Measurements from ENCODE around the gene CTDSP1.

CTDSP1 gene

GRCh38 chr2:218444692-218445357 lies 45.2 kb downstream of the CTDSP1 start:
- no peaks in the 10 kb centered on the region for H3K9me2 ChIP-seq (replicated peaks; ENCODE audit: insufficient read depth, low read length)

GRCh38 chr2:218445602-218446001 lies 45.9 kb downstream of the CTDSP1 start:
- H3K4me1 ChIP-seq (ENCODE audit: low read length), result no peaks in the 10 kb centered on the region
- no peaks in the 10 kb centered on the region for H3F3A ChIP-seq (ENCODE audit: insufficient read depth, low read length)
- no peaks in the 10 kb centered on the region for H4K20me1 ChIP-seq (ENCODE audit: insufficient read depth, low read length)
- DNase-seq, result no peak
- H3K36me3 ChIP-seq (replicated peaks; ENCODE audit: insufficient read depth, low read length), result no peaks in the 10 kb centered on the region
- H3K27ac ChIP-seq (ENCODE audit: low read length), result no peak overlapping the region
- no peak overlapping the region for H3K4me3 ChIP-seq (ENCODE audit: low read length)
- no peak for TF ChIP-seq EZH2phosphoT487 (IDR thresholded peaks at IDR 0.05; ENCODE audit: low read length)
- no peak for TF ChIP-seq EZH2 (optimal IDR thresholded peaks at IDR 0.05; ENCODE audit: low read depth, low read length)
- TF ChIP-seq CTCF (IDR thresholded peaks at IDR 0.05; ENCODE audit: low read length), result no peak
- H3K4me2 ChIP-seq (ENCODE audit: low read depth, low read length), result no peak overlapping the region
- H3K27me3 ChIP-seq (replicated peaks; ENCODE audit: insufficient read depth, low read length), result no peaks in the 10 kb centered on the region
- H3K9ac ChIP-seq (ENCODE audit: low read length), result no peak overlapping the region
- H3K79me2 ChIP-seq (ENCODE audit: low read length), result no peaks in the 10 kb centered on the region
- no peaks in the 10 kb centered on the region for H3K9me2 ChIP-seq (replicated peaks; ENCODE audit: insufficient read depth, low read length)
- no peak overlapping the region for H2AFZ ChIP-seq (ENCODE audit: low read length)
- H3K9me3 ChIP-seq (replicated peaks; ENCODE audit: insufficient read depth, low read length), result no peaks in the 10 kb centered on the region

More at GRCh38 chr2:218444692-218445357, 45.2 kb downstream of the CTDSP1 start:
- H3F3A ChIP-seq (ENCODE audit: insufficient read depth, low read length), result no peaks in the 10 kb centered on the region
- no peaks in the 10 kb centered on the region for H3K4me1 ChIP-seq (ENCODE audit: low read length)
- H4K20me1 ChIP-seq (ENCODE audit: insufficient read depth, low read length), result no peaks in the 10 kb centered on the region
- H3K27me3 ChIP-seq (replicated peaks; ENCODE audit: insufficient read depth, low read length), result no peaks in the 10 kb centered on the region
- no peak overlapping the region for H3K4me3 ChIP-seq (ENCODE audit: low read length)
- no peak for TF ChIP-seq EZH2phosphoT487 (IDR thresholded peaks at IDR 0.05; ENCODE audit: low read length)
- TF ChIP-seq EZH2 (optimal IDR thresholded peaks at IDR 0.05; ENCODE audit: low read depth, low read length), result no peak
- no peak overlapping the region for H3K4me2 ChIP-seq (ENCODE audit: low read depth, low read length)
- H2AFZ ChIP-seq (ENCODE audit: low read length), result no peak overlapping the region
- no peak overlapping the region for H3K9ac ChIP-seq (ENCODE audit: low read length)
- H3K9me3 ChIP-seq (replicated peaks; ENCODE audit: insufficient read depth, low read length), result no peaks in the 10 kb centered on the region
- H3K27ac ChIP-seq (ENCODE audit: low read length), result no peak overlapping the region
- DNase-seq, result no peak
- H3K79me2 ChIP-seq (ENCODE audit: low read length), result no peaks in the 10 kb centered on the region
- no peaks in the 10 kb centered on the region for H3K36me3 ChIP-seq (replicated peaks; ENCODE audit: insufficient read depth, low read length)

GRCh38 chr2:218446547-218446946 lies 46.9 kb downstream of the CTDSP1 start:
- no peak overlapping the region for H2AFZ ChIP-seq (ENCODE audit: low read length)
- H3K79me2 ChIP-seq (ENCODE audit: low read length), result no peaks in the 10 kb centered on the region
- no peaks in the 10 kb centered on the region for H3F3A ChIP-seq (ENCODE audit: insufficient read depth, low read length)
- no peaks in the 10 kb centered on the region for H3K4me1 ChIP-seq (ENCODE audit: low read length)
- DNase-seq, result no peak
- TF ChIP-seq CTCF (IDR thresholded peaks at IDR 0.05; ENCODE audit: low read length) (no peak), EZH2 (optimal IDR thresholded peaks at IDR 0.05; ENCODE audit: low read depth, low read length) (no peak), EZH2phosphoT487 (IDR thresholded peaks at IDR 0.05; ENCODE audit: low read length) (no peak)
- no peak overlapping the region for H3K4me2 ChIP-seq (ENCODE audit: low read depth, low read length)
- no peaks in the 10 kb centered on the region for H3K27me3 ChIP-seq (replicated peaks; ENCODE audit: insufficient read depth, low read length)
- no peak overlapping the region for H3K9ac ChIP-seq (ENCODE audit: low read length)
- H3K27ac ChIP-seq (ENCODE audit: low read length), result no peak overlapping the region
- no peaks in the 10 kb centered on the region for H3K9me3 ChIP-seq (replicated peaks; ENCODE audit: insufficient read depth, low read length)
- no peaks in the 10 kb centered on the region for H4K20me1 ChIP-seq (ENCODE audit: insufficient read depth, low read length)
- no peaks in the 10 kb centered on the region for H3K36me3 ChIP-seq (replicated peaks; ENCODE audit: insufficient read depth, low read length)
- H3K4me3 ChIP-seq (ENCODE audit: low read length), result no peak overlapping the region
- H3K9me2 ChIP-seq (replicated peaks; ENCODE audit: insufficient read depth, low read length), result no peaks in the 10 kb centered on the region

GRCh38 chr2:218447072-218447471 lies 47.4 kb downstream of the CTDSP1 start:
- no peaks in the 10 kb centered on the region for H3K4me1 ChIP-seq (ENCODE audit: low read length)
- no peaks in the 10 kb centered on the region for H3F3A ChIP-seq (ENCODE audit: insufficient read depth, low read length)
- no peaks in the 10 kb centered on the region for H3K27me3 ChIP-seq (replicated peaks; ENCODE audit: insufficient read depth, low read length)
- no peak overlapping the region for H3K4me3 ChIP-seq (ENCODE audit: low read length)
- TF ChIP-seq CTCF (IDR thresholded peaks at IDR 0.05; ENCODE audit: low read length), result no peak
- TF ChIP-seq EZH2phosphoT487 (IDR thresholded peaks at IDR 0.05; ENCODE audit: low read length), result no peak
- TF ChIP-seq EZH2 (optimal IDR thresholded peaks at IDR 0.05; ENCODE audit: low read depth, low read length), result no peak
- H3K9me3 ChIP-seq (replicated peaks; ENCODE audit: insufficient read depth, low read length), result no peaks in the 10 kb centered on the region
- H3K4me2 ChIP-seq (ENCODE audit: low read depth, low read length), result no peak overlapping the region
- H4K20me1 ChIP-seq (ENCODE audit: insufficient read depth, low read length), result no peaks in the 10 kb centered on the region
- no peaks in the 10 kb centered on the region for H3K79me2 ChIP-seq (ENCODE audit: low read length)
- no peak for DNase-seq
- H3K9ac ChIP-seq (ENCODE audit: low read length), result no peak overlapping the region
- H2AFZ ChIP-seq (ENCODE audit: low read length), result no peak overlapping the region
- no peaks in the 10 kb centered on the region for H3K9me2 ChIP-seq (replicated peaks; ENCODE audit: insufficient read depth, low read length)
- no peak overlapping the region for H3K27ac ChIP-seq (ENCODE audit: low read length)
- no peaks in the 10 kb centered on the region for H3K36me3 ChIP-seq (replicated peaks; ENCODE audit: insufficient read depth, low read length)
